Activated CD8-positive, alpha-beta memory T cell treated with anti-CD3 and anti-CD28 coated beads, Interleukin-2, amount 50 U/mL, for 4 hours (primary cell): ENCODE results near the gene IER2.
"Not testable (repeated sequence)": the region's sequence is repeated elsewhere in the genome, so short reads cannot be mapped to it uniquely, and the experiment has no call there.

Source experiments
- DNase-seq: peaks from one replicate; pipeline ENCODE4 v3.0.0-alpha.2; 2020

Gene IER2

DNA sequence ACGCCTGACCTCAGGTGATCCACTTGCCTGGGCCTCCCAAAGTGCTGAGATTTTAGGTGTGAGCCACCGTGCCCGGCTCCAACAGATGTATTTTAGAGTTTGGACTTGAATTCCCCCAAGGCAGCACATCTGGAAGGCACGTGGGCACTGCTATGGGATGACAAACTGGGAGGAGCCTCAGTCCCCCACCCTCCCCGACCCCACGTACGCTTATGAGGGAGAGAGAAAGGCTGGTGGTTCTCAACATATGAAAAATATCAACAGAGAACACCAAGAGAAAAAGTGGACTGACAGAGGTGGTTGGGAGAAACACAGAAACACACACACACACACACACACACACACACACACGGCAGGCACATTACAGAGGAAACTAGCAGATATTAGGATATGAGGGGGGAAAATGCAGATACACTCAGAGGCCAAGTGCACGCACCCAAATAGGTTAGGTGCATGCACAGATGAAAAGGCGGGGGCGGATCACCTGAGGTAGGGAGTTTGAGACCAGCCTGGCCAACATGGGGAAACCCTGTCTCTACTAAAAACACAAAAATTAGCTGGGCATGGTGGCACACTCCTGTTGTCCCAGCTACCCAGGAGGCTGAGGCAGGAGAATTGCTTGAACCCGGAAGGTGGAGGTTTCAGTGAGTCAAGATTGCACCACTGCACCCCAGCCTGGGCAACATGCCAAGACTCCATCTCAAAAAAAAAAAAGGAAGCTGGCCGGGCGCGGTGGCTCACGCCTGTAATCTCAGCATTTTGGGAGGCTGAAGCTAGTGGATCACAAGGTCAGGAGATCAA, 3.2 kb upstream of the IER2 start:
- DNase-seq: no peak

DNA sequence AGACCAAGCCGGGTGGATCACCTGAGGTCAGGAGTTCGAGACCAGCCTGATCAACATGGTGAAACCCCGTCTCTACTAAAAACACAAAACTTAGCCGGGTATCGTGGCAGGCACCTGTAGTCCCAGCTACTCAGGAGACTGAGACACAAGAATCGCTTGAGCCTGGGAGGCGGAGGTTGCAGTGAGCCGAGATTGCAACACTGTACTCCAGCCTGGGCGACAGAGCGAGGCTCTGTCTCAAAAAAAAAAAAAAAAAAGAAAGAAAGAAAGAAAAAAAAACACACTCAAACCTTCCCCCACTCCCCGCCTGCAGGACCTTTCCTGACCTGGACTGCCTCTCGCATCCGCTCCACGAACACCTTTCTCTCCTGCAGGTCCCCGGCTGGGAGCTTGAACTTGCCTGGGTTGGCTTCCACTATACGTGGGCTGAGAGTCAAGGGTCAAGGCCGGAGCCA, 1.0 kb upstream of the IER2 start:
- DNase-seq: not testable (repeated sequence)

DNA sequence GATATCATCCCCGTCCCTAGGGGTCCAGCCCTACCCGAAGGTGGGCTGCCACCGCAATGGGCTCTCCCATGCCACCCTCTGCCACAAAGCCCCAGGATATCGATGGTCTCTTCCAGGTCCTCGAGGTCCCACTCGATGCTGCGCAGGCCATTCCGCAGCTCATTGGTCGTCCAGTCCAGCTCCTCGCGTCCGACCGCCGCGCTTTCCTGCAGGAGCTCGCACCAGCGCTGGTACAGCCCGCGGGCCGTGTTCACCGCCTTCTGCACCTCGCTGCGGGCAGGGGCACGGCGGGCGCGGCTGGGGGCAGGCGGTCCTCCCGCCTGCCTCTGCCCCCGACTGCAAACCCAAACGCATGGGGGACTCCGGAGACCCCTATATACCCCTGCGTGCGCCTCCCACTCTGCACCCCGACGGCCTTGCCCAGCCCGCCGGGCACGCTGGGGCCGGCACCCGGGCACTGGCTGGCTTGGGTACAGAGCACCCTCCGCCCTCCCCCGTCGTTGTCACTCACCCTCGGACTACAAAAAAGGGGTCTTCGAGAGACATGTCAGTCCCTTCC, 504 bp upstream of the IER2 start:
- no peak for DNase-seq

DNA sequence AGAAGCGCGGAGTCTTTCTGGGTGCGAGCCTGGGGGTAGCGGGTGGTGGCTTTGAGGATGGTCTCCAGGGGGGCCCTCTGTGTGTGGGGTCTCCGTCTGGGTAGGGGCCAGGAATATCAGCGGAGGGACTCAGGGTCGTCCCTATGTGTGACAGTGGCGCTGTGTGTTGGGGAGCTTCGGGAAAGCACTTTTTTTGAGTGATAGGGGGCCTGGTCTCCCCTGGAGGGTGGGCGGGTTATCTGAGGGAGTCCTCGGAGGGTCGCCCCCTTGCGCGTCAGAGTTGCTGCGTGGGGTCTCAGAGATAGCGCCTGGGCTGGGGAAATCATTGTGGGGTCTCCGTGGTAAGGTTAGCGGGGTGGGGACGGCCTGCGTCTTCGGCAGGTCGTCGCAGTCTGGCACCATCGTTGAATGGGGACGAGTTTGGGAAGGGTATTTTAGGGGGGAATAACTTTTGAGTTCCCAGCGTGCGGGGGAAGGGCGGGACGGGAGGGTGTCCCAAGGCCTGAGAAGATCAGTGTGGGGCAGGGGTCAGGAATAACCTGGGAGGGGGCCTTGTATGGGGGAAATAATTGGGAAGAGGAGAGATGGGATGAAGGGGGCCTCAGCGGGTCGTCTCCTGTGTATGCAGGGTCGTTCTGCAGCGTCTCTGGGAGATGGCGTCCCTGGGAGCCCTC, 857 bp downstream of the IER2 start:
- DNase-seq: peak; percentile 47

DNA sequence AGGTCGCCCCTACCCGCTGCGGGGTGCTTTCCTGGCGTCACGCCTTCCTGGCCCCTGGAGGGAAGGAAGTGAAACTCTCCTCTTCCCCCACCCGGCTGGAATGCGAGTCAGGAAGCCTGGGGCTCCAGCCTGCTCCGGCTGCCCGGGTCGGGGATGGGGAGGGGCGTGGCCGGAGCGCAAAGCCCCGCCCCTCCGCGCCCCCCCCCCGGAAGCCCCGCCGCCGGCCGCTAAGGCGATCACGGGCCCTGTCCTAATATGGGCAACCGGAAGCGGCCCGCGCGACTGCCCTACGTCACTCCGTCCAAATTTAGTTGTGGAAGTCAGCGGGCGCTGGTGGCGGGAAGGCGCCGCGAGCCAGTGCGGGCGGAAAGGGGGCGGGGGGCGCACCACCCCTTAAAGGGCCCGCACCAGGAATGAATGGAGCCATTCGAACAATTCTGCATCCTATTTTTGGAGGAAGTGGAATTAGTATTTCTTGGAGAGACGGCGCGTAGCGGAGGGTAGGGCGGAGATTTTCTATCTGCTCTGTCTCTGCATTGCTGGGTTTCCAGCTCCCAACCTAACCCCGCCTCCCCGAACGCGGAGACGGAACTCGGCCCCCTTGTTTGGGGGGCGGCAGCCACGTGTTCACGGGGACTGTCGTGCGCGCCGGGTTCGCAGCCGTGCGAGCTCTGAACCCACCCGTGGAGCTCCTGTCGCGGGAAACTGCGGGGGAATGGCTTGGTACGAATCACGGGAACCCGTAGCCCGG, 1.6 kb downstream of the IER2 start:
- DNase-seq: peak; percentile 96

DNA sequence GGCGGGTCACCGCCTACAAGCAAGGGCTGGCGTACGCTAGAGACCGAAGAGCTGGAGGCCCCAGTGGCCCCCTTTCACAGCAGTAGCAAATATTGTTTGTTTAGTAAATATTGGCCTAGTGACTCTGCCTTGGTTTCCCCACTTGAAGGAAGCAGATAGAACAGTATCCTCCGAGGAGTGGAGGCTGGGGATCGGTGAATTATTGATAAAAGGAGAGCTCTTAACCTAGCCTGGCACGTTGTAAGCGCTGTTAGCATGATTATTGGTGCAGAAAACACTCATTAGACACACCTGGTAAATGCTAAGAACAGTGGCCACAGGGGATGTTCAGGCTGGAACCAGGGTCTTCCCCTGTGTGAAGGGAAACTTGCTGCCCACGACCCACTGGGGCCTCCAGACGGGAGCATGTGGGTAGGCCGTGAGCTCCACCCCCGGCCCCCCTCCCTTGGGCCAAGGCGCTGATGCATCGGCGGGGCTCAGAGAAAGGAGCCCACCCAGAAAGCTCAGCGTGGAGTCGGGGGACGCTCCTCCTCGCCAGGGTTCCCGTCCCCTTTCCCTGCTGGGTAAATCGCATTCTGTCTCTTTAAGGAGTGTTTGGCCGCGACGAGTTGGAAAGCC, 2.3 kb downstream of the IER2 start:
- DNase-seq: no peak

DNA sequence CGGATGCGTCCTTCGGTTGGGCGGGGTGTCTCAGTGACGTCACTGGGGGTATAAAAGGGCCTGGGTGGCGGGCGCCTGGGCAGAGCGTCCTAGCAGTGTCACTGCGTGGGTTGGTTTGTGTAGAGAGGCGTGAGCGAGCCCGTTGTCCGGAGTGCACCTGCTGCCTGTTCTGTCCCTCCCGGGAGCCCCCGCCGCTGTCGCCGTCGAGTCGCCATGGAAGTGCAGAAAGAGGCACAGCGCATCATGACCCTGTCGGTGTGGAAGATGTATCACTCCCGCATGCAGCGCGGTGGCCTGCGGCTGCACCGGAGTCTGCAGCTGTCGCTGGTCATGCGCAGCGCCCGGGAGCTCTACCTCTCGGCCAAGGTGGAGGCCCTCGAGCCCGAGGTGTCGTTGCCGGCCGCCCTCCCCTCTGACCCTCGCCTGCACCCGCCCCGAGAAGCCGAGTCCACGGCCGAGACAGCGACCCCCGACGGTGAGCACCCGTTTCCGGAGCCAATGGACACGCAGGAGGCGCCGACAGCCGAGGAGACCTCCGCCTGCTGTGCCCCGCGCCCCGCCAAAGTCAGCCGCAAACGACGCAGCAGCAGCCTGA, 2.9 kb downstream of the IER2 start:
- DNase-seq: peak; percentile 97

DNA sequence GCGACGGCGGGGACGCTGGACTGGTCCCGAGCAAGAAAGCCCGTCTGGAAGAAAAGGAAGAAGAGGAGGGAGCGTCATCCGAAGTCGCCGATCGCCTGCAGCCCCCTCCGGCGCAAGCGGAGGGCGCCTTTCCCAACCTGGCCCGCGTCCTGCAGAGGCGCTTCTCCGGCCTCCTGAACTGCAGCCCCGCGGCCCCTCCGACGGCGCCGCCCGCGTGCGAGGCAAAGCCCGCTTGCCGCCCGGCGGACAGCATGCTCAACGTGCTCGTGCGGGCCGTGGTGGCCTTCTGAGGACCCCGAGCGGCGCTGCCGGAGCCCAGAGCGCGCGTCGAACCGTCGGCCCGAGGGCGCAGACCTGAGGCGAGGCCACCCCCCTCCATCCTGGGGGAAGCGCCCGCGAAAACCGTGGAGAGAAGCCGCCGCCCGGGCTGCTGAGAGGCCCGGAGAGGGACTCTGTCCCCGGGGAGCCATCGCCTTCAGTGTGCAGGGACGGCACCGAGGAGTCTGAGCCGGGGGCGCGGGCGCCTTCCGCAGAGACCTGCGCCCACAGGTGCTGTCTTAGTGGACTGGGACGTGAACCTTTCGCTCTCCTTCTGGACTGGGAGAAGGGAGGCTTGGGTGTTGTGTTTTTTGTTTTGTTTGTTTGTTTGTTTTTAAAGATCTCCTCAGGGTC, 3.5 kb downstream of the IER2 start:
- peak; percentile 39 for DNase-seq

DNA sequence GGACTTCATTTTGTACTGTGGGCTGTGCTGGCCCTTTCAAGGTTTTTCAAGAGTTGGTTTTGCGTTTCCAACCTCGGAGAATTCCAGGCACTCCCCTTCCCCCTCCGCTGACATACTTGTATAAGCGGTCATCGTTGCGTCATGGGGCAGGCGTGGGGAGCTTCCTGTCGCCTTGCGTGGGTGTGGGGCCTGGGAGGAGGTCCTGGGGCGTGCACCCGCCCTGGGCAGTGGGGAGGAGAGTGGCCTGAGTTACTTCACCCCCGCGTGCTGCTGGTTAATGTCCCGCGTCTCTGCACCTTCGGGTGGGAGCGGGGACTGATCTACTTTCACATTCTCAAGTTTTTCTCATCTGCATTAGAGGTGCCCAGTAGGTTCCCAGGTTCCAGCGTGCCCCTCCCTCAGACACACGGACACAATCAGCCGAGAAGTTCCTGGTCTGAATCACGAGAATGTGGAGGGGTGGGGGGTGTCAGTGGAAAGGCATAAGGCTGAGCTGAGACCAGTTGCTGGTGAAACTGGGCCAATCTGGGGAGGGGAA, 4.1 kb downstream of the IER2 start:
- DNase-seq: peak; percentile 61

DNA sequence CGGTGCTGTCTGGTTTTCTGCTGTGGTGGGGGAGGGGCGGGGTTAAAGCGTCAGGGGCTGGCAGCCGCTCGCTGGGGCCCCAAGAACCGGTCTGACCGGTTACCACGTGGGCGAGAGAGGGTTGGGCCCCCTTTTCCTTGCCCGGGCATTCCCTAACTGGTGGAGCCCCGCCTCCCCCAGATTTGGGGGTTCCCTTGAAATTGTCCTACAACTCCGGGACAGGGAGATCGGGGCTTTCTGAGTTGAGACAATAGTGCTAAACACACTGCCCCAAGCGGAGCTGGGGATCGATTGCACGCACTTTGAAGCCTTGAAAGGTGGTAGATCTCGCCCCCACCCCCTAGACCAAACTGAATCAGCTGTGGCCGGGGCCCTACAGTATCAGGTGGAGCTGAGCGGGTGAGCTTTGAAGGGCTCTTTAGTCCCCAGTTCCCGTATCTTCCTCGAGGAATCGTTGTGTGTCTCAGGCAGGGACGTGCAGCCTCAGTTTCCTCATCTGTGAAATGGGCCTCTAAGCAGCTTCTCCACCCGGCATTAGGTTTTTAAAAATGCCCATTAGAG, 4.8 kb downstream of the IER2 start:
- DNase-seq: peak; percentile 78

DNA sequence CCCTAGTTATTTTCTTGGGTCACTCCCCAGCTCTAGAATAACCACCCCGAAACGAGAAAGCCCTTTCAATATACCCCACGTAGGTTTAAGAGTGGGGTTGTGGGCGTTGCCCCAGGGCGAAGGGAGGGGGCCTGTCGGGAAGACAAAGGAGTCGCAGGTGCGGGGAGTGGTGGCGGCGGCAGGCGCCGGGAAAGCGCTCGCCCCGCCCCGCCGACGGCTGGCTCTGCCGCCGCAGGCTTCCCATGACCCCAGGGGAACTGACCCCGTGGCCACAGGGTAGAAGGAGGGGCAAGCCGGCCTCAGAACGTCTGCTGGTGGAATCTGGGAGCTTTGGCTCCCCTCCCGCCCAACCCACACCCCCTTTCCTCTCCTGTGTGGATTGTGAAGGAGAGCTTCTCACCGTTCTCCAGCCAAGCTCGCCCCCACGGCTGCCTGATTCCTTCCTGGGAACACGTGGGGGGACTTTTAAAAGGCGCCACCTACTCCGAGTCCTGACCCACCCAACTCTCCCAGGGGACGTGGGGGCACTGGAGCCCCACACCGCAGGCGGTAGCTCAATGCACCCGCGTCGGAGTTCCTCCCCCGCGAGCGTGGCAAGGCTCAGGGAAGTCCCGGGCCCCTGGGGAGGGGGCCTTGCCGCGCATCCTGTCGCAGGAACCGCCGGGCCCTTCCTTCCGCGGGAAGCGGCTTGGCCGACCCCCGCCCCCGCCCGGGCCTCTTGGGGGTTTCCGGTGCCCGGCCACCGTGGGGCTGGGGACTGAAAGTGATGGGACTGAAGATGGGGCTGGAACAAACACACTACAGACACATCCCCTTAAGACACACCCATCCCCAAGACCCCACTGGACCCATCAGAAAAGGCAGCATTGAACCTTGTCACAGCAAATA, 5.5 kb downstream of the IER2 start:
- peak; percentile 67 for DNase-seq

DNA sequence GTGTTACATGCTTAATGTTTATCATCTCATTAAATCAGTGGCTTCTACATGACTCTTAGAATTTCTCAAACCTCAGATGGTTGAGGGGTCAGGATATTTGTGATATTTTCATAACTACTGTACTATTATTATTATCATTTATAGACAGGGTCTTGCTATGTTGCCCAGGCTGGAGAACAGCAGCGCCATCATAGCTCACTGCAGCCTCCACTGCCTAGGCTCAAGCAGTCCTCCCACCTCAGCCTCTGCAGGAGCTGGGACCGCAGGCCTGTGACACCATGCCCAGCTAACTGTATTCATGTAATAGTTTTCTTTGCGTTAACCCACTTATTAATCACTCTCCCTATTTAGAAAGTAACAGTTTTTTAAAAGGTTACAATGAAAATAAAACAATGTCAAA, 9.5 kb downstream of the IER2 start:
- no peak for DNase-seq

DNA sequence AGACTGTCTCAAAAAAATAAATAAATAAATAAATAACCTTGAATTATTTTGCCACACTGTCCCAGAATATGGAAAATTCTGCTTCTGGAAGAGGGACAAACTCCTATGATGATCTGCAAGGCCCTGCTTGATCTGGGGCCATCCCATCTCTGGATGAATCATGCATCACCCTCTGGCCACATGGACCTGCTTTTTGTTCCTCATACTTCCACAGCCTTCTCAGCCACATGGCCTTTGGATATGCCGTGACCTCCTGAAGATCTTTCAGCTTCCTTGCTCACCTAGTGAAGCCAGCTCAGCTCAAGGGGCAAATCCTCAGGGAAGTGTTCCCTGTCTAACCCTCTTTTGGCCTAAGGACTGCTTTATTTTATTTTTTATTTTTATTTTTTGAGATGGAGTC, 10.3 kb downstream of the IER2 start:
- DNase-seq: no peak

DNA sequence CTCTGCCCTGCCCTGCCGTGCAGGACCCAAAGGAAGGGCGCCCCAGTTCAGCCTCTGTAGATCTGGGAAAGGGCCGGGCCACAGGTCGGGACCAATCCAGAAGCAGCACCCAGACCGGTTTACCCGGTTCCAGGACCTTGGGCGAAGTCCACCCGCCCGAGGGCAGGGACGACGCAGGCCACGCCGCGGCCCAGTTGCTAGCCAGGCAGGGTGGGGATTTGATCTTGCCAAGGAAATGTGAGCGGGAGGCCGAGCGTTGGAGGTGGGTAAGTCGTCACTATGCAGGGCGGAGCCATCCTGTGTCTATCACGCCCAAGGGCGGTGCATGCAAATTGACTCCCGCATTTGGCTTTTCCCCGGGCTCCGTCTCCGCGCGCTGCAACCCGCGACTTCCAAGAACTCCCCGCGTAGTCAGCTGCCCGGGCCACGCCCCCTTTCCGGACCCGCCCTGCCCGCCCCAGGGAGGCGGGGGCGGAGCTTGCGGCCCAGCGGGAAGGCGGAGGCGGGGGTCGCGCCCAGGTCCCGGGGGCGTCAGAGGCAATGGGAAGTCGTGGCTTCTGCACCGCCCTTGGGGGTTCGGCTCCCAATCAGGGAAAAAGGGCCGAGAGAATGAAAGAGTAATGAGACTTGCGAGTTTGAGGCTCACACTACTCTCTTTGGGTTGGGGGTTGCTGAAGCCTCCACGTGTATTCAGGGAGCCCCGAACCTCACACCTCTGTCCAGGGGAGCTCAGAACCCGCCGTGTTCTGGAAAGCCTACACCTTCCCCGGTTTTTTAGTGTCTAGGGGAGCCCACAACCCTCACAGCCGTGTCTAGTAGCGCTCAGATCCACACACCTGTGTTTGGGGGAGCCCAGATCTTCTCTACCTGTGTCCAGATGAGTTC, 12.8 kb downstream of the IER2 start:
- peak; percentile 83 for DNase-seq

DNA sequence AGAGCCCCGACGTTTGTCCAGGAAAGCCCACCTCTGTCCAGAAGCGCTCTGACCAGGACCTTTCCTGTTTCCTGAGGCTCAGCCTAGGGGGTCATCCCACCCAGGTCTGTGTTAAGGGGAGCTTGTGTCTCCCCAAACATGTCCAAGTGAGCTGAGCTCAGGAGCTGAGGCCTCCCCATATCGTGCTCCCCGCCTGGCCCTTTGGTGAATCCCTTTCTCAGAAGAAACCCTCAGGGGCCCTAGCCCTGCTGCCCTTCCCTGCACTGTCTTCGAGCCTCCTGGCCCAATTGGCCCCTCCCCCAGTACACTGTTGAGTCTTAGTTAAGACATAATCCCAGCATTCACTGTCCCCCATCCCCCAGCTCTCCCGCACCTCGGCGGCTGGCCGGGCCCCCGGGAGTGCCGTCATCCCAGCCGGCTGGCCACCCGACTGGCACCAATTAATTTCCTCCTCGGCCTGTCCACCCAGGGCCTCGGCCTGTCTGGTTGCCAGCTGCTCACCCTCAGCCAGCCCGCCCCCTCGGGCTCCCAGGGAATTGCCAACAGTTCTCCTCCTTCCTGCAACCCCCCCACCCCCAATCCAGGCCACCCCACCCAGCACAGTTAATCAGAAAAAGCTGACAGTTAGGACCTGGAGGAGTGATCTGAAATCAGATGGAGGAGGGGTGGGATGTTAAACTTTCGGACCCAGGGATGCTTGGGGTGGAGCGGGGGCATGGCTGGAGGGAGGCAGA, 13.6 kb downstream of the IER2 start:
- peak; percentile 36 for DNase-seq

DNA sequence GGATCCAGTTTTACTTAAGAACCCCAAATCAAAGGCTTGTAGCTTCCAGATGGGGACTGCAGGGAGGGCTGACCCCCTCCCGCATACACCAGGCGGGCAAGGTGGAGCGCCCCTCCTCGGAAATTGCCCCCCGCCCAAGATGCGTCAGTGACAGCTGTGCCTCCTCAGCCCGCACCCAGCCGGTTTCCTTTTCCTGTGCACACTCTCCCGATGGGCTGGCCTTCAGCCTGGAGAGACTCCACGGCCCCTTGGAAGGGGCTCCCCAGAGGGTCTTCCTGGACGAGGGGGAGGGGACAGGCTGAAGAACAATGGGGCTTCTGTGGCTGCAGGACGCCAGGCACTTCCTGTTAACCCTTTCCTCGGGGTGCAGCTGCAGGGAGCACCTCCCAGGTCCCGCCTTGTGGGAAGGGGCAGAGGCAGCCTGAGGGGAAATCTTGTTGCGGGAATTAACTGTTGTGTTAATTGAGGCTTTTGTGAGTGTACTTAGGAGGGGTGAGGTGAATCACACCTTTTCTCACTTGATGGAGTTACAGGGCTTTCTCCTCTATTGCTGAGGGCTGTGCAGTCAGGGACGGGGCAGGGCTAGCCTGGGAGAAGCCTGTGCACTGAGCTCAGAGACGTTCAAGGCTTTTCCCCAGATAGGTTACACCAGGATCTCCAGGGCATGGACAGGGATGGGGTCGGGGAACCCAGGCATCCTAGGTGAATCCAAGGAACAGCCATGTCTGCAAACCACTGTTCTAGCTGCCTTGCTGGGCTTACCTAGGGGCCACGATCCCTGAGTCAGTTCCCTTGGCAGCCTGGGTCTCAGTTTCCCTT, 14.3 kb downstream of the IER2 start:
- no peak for DNase-seq
